T-helper 1 cell (primary cell): ENCODE measurements around the gene SOCS1.

ENCODE experiments used
- DNase-seq, 5 donors: peaks; one replicate each; pipeline ENCODE4 v3.0.0-alpha.2; 2012 to 2020

Gene SOCS1

DNA sequence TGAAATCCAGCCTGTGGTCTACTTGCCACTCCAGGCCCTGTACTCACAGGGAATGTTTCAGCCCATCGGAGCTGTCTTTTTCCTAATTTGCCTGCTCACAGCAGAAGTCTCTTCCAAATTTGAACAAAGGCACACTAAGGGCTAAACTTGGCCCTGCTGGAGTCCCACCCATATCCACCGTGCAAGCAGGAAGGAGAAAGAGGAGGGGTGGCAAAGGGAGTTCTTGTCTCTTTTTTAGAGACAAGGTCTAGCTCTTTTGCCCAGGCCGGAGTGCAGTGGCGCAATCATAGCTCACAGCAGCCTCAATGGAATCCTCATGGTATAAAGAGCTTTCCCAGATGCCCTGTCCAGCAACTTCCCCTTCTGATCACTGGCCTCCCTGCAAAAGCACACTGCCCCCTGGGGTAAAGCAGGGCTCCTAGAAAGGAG is 27.8 kb upstream of the SOCS1 start:
- no peak for DNase-seq

DNA sequence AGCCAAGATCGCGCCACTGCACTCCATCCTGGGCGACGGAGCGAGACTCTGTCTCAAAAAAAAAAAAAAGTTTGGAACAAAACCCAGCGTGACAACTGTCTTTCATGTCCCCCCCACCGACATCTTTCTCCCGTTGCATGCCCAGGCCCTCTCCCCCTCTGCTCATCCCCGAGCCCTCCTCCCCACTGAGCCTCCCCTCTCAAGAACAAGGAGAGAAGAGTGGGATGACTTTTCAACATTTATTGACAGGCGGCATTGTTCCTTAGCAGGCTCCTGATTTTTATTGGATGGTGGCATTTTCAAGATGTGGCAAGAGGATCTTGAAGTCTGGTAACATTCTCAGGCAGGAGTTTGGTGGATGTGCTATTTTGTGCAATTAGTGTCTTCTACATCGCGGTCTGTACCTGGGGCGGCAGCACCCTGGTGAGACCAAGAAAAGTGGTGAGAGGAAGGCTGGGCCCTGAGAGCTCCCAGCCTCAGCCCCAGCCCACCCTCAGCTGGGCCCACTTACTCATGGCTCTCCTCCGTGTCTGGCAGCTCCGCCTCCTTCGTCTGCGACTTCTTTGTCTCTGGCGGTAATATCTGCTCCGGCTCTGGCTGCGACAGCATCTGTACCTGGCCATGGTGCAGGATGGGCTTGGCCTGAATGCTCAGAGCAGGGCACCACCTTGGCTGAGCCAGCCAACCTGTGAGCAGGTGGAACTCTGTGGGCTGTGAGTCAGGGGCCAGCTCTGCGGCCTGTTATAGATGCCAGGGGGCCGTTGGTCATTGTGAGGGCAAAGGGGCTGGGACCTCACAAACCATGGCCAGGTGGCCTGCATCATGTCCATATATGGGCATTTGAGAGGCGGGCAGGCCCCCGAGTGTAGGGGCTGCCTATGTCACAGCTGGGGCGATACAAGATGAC is 24.9 kb upstream of the SOCS1 start, which contains the start of gene PRM1:
Gene PRM1 (minus strand): TSS at position 715 of the 907 bp plus-strand sequence. CDS start 92 bp downstream, at position 623.
- DNase-seq: no peak

DNA sequence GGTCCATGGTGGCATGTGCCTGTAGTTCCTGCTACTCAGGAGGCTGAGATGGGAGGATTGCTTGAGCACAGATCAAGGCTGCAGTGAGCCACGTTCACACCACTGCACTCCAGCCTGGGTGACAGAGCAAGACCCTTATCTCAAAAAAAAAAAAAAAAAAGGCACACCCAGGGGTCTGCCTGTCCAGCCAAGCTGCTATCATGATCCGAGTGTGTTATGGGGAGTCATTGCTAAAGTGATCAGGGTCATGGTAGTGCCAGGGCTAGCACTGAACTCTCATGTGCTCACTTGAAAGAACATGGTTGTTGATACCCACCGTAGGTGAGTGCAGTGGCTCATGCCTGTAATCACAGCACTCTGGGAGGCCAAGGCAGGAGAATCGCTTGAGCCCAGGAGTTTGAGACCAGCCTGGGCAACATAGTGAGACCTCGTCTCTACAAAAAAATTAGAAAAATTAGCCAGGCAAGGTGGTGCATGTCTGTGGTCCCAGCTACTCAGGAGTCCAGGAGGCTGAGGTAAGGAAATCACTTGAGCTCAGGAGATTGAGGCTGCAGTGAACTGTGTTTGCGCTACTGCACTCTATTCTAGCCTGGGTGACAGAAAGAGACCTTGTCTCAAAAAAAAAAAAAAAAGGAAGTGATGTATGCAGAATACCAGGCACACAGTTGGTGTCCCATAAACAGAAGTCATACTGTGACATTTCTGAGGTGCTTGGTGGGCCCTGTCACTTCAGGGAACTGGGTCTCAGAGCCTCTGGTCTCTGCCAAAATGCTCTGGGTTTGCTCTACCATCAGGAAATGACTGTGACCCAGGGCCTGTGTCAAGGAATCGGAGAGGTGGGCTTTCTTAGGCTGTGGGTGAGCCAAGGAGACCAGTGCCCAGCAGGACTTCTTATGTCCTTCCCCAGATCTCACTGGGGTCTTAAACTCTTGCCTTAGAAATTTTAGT is 23.0 kb upstream of the SOCS1 start:
- DNase-seq: no peak

DNA sequence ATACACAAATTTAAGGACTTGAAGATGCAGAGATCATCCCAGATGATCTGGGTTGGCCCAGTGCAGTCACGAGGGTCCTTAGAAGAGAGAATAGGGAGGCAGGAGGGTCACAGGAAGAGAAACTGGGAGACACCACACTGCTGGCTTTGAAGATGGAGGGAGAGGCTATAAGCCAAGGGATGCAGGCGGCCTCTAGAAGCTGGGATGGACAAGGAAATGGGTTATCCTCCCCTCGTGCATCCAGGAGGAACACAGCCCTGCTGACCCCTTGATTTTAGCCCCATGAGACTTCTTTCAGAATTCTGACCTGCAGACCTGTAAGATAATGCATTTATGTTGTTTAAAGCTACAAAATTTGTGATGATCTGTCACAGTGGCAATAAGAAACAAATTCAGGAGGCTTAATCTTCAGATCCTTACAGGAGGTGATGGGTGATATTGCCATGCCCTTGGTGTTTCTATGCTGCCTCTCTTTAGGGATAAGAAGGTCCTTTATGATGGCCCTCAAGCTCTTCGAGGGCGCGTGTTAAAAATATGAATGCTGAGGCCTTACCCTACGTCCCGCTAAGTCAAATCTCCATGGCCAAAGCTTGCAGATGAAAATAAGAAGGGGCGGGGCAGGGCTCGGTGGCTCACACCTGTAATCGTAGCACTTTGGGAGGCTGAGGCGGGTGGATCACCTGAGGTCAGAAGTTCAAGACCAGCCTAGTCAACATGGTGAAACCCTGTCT is 21.8 kb upstream of the SOCS1 start:
- DNase-seq: no peak

DNA sequence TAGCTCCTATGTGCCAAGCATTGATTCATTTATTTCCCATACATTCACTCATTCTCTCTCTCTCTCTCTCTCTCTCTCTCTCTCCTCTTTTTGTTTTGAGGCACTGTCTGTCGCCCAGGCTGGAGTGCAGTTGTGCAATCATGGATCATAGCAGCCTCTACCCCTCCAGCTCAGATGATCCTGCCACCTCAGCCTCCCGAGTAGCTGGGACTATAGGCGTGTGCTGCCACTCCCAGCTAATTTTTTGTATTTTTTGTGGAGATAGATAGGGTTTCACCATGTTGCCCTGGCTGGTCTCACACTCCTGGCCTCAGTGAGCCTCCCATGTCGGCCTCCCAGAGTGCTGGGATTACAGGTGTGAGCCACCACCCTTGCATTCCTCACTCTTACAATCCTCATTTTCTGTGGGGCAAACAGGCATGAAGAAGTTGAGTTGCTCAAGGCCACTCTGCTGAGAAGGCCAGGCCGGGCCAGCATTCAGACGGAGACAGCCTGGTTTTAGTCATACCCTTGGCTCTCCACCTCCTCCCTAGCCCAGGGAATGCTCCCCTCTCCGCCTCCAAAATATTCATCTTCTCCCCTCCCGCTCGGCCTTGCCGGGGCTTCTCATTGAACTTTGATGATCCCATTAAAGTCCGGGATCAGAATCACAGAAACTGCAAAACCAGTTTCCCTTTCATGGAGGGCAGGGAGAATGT is 21.0 kb upstream of the SOCS1 start:
- DNase-seq: no peak

DNA sequence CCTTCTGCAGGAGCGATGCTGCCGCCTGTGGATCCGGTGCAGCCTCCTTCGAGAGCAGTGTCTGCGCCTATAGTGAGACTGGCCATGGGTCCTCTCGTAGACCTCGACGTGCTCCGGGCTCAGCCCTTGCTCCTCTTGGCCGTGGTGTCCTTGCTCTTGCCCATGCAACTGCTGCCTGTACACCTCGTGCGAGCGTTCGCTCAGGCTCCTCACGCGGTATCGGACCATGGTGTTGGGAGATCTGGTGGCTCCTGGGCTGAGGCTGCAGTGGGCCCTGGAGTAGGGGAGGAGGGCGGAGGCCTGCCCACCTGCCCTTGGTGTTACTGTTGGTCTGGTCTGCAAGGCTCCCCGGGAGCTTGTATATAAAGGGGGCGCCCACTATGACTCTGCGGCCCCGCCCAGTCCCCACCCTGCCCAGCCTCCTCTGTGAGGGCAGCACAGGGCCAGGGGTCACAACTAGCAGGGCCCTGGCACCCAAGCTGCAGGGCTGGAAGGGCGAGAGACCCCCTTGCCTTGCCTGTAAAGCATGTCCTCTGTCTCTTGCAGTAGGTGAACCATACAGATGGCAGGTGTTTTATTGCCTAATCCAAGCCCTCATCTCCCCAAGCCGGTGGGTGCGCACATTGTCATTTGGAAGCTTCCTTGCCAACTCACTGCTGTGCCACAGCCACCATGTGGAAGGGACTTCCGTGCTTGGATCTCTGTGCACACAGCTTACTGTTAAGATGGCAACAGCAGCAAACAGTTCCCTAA is 20.3 kb upstream of the SOCS1 start, which contains the start of gene PRM2:
Gene PRM2 (minus strand): TSS at position 338 of the 753 bp plus-strand sequence. CDS start 110 bp downstream, at position 228.
- DNase-seq: no peak

DNA sequence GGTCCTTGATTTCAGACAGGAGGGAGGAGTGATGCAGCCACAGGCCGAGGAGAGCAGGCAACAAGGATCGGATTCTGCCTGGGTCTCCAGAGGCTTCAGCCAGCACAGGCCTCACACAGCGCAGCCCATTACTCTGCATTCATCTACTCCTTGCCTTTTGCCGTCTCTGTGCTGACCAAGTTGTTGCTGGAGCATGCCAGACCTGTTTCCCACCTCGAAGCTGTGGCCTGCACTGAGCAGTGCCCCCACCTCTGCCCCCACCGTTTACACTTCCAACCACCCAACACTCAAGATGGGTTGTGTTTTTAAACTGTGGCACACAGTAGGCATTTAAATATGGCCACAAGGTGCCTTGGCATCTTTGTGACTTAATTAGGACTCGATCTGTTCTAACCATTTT is 19.0 kb upstream of the SOCS1 start:
- no peak for DNase-seq

DNA sequence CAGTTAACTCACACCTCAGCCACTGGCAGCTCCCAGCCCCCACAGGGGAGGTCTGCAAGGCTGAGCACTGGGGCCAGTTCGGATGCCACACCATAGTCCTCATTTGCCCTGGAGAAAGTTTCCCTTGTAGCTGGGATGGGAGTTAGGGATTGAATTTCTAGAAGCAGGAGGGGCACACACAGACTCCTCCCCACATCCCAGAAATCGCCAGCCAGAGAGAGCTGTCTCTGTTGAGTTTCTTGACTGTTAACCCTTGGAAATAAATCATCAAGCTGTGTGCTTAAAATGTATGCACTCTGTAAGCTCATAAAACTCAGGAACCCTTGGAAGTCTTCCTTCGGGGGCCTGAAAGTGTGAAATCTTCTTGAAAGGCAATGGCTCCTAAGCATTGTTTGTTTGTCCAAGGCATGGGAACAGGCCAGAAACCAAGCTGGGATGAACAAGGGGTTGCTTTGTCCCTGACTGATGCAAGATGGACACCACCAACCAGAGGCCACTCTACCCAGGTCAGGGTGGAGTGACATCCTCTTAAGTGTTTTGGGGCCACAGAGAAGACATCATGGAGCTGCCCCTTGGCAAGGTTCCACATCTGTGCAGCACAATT is 17.8 kb upstream of the SOCS1 start:
- no peak for DNase-seq

DNA sequence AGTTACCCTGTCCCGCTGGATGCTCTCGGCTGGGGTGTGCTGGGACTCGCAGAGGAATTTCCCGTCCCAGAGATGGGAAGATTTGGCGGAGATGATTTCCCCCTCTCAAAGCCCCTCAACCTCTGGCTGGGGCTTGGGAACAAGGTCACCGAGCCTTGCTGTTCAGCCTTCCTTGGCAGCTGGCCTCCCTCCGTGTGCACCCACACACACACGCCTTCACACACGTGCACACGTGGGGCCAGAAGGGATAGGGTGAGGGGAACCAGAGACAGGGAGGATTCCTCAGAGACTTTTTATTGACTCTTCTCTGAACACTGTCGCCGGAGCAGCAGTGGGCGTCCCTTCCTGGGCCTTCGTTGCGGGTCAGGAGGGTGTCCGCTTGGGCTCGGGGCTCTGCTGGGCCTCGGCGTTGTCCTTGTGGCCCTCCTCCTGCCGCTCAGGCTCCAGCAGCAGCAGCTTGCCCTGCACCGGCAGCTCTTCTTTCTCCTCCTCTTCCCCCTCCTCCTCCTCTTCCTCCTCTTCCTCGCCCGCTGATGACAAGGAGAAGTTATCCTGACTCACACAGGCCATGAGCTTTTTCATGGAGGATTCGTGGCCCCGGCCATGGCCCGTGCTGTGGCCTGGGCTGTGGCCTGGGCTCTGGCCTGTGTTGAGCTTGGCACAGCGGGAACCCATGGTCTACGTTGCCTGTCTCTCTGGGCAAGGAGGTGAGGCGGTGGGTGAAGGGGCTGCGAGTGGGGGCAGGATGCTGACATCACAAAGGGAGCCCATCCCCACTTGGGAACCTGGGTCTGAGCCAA is 17.1 kb upstream of the SOCS1 start, which contains the start of gene PRM3:
Gene PRM3 (minus strand): TSS at position 709 of the 800 bp plus-strand sequence. CDS start 34 bp downstream, at position 675.
- no peak for DNase-seq

DNA sequence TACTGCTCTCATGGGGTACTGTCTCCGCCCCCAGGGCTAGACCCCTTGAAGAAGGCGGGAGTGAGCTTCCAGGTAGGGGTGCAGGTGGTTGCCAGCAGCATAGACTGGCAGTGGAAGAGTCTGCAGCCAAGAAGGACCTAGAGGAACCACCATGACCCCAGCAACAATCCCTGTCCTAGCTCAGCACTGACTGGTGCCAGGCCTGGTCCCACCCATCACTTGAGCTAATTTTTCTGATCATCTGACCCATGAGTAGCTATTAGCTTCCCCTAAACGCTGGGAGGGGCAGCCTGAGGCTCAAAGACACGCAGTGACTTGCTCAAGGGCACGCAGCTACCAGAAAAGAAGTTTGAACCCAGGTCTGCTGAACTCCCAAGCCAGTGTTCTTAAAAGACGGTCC is 16.5 kb upstream of the SOCS1 start:
- DNase-seq: no peak

DNA sequence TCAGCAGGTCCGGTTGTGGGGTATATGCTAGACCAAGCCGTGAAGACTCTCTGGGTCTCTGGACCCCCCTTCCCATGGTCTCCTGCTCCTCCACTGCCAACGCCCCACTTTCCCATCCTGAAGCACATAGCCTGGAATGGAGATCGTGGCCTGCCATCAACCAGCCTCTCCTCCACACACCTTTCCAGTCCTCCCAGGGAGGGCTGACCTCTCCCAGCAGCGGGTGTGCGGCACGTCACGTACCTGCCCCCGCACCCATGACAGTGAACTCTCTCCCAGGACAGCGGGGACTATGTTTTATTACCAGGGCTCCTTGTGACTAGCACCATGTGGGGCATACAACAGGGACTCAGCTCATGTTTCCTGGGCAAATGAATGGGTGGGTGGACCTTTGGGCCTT is 15.6 kb upstream of the SOCS1 start:
- DNase-seq: no peak

DNA sequence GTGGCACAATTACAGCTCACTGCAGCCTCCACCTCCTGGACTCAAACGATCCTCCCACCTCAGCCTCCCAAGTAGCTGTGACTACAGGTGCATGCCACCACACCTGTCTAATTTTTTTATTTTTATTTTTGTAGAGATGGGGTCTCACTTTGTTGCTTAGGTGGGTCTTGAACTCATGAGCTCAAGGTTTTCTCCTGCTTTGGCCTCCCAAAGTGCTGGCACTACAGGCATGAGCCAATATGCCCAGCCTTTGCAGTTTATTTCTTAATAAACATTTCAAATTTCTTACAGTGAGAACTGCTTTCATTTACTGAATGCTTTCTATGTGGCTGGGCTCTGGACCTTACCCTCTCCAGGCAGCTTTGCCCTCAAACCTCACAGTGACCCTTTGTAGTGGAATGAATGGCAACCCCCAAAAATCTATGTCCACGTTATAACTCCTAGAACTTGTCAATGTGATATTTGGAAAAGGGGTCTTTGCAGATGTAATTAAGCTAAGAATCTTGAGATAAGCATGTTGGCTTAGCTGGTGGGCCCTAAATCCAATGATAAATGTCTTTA is 14.7 kb upstream of the SOCS1 start:
- DNase-seq: no peak

DNA sequence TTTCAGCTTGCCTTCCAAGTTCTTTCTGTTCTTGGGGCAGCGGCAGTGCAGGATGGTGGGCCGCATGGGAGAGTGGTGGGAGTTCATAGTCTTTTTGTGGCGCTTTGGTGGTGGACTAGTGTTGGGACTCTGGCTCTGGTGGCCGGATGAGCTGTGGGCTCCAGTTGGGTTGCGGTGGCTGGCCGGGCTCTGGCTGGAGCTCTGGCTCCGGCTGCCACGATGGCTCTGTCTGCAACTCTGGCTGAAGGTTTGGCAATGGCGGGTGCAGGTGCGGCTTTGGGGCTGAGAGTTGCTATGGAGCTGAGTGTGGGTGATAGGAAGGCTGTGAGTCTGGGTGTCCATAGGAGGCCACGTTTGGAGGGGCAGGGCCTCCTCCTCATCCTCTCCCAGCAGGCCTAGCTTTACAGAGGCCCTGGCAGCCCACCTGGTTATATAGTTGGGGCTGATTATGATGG is 12.9 kb upstream of the SOCS1 start, which contains the start of gene TNP2:
Gene TNP2 (minus strand): TSS at position 405 of the 455 bp plus-strand sequence. CDS start 63 bp downstream, at position 342.
- DNase-seq: no peak

DNA sequence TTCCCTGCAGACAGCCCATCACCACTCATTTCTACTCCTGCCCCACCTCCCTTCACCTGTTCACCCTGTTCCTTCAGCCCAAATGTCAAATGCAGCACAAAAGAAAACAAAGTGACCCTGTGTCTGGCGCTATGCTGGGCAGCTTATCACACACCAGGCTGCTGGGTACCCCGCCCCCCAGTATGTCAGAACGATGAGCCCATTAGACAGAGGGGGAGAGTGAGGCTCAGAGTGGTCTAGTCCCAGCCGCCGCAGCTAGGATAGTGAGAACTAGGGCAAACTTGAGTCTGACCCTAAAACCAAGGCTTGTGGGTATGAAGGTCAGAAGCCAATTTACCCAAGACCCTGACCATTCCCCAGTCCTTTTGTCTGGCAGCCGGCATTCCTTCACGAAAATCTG is 9.1 kb upstream of the SOCS1 start:
- no peak for DNase-seq

DNA sequence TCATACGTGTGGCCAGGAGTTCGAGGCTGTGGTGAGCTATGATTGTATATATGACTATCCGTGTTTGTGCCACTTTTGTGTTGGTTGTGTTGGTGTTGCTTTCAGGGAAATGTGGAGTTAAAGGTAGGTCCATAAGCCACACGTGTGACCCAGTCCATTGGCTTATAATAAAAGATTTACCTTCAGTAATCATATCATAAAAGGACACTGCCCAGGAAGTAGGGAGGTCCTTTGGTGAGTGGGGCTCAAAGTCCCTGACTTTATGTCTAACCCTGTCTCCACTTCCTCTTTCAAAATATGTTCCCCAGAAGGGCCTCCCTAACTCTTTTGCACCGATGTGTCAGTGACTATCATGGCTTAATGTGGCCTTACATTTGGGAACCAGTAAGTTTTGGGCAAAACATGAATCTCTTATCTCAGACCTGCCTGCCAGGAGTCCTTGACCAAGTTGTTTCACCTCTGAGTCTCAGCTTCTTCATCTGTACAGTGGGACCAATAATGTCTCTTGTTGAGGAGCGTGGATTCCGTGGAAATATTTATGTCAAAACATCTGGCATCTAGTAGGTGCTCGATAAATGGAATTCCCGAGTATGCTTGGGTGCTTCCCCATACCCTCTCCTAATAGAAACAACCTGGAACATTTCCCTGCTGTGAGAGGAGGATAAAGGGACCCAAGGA is 8.3 kb upstream of the SOCS1 start:
- no peak for DNase-seq

DNA sequence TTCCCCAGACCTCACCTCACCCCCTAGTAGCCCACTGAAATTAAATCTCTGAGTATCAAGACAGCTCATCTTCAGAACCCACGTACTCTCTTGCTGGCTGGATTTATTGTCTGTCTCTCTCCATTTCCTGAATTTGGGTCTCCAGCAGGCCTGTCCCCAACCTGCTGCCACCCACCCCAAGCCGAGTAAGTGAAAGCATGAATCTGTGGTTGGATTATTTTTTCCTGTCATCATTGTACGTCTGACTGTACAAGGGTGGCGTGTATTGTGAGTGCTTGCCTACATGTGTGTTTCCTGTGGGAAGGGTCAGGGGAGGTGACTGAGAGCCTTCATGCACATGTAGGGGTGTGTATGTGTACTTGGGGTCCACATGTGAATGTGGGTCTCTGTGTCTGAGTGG is 7.7 kb upstream of the SOCS1 start:
- peak in 1 of 5 donors; percentile 73 for DNase-seq

DNA sequence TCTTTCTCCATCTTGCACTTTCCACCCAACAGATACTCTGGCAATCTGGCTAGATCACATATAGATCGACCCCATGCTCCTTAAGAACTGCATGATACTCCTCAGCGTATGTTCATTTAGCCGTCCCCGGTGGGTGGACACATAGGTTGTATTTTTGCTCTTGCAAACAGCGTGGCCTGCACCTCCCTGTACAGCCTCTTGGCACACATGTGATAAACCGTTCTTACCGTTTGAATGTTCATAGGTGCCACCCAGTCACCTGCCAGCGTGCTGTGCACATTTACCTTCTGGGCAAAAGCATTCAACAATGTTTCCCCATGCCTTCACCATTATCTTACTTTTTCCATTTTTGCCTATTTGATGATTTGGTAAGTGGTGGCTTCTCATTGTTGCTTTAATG is 6.9 kb upstream of the SOCS1 start:
- no peak for DNase-seq

DNA sequence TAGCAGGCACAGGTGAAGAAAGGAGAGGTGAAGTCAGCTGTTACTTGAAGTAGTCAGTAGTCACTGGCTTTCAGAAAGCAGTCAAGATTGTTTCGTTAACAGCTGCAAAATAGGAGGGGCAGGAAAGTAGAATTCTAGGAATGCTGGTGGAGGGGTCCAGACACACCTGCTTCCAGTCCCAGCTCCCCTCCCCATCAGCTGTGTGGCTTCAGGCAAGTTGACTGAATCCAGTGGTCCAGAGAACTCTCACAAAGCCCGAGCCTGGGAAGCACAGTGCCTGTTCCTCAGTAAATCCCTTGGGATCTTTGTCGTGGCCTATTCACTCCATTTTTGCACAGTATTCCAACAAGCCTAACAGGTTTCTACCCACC is 4.6 kb upstream of the SOCS1 start:
- DNase-seq: no peak
